ENCODE data around the gene SRSF7. TPM values are rescaled to one million over a fixed set of nuclear protein-coding genes. Genes with fewer than 3 reads are reported as not detected.
"Not testable (repeated sequence)": the region's sequence is repeated elsewhere in the genome, so short reads cannot be mapped to it uniquely, and the experiment has no call there.

Gene SRSF7
- total RNA-seq, 1 donor from 2014 or later = 99.7 TPM

- DNase-seq (no peak), ATAC-seq (peak in 1 of 2 donors; percentile 6)
- H3K4me3 ChIP-seq = no peak overlapping the region
- H3K9me3 ChIP-seq = no peaks in the 10 kb centered on the region
- peaks cover 70% of the 10 kb centered on the region for H3K36me3 ChIP-seq
- H3K4me1 ChIP-seq = peaks cover 43% of the 10 kb centered on the region
- no peaks in the 10 kb centered on the region for H3K27me3 ChIP-seq (ENCODE audit: low read depth)
- intact Hi-C loops (cut with DNase I) = no loop called here
- TF ChIP-seq CTCF (IDR thresholded peaks at IDR 0.05) = no peak
- no peak overlapping the region for H3K27ac ChIP-seq
Measured at GRCh38 chr2:38742797-38743559, 8.2 kb downstream of the SRSF7 start.

- H3K9me3 ChIP-seq = no peaks in the 10 kb centered on the region
- H3K4me3 ChIP-seq = no peak overlapping the region
- H3K4me1 ChIP-seq = peaks cover 42% of the 10 kb centered on the region
- intact Hi-C loops (cut with DNase I) = no loop called here
- TF ChIP-seq CTCF (IDR thresholded peaks at IDR 0.05) = peak; percentile 62
- ATAC-seq (peak; percentile 25 to 30), DNase-seq (no peak)
- H3K27me3 ChIP-seq (ENCODE audit: low read depth) = no peaks in the 10 kb centered on the region
- H3K36me3 ChIP-seq = peaks cover 54% of the 10 kb centered on the region
- peak overlapping the region; percentile 13 for H3K27ac ChIP-seq
Measured at GRCh38 chr2:38740851-38741731, 10.1 kb downstream of the SRSF7 start.

GRCh38 chr2:38739524-38739923 is 11.6 kb downstream of the SRSF7 start:
- intact Hi-C loops (cut with DNase I) = loop anchor here (10.0 kb wide), 1 partner anchor 155 kb away; no protein-coding TSS in a partner anchor
- Histone ChIP-seq H3K4me3 (no peak overlapping the region), H3K27me3 (ENCODE audit: low read depth) (no peaks in the 10 kb centered on the region), H3K4me1 (peaks cover 35% of the 10 kb centered on the region), H3K9me3 (no peaks in the 10 kb centered on the region), H3K36me3 (peaks cover 39% of the 10 kb centered on the region), H3K27ac (no peak overlapping the region)
- no peak for TF ChIP-seq CTCF (IDR thresholded peaks at IDR 0.05)
- DNase-seq (no peak), ATAC-seq (no peak)

GRCh38 chr2:38737925-38738324 is 13.2 kb downstream of the SRSF7 start:
- no peak for DNase-seq
- peaks cover 29% of the 10 kb centered on the region for H3K4me1 ChIP-seq
- H3K36me3 ChIP-seq = peaks cover 33% of the 10 kb centered on the region
- H3K4me3 ChIP-seq = no peak overlapping the region
- no peak for TF ChIP-seq CTCF (IDR thresholded peaks at IDR 0.05)
- H3K27me3 ChIP-seq (ENCODE audit: low read depth) = no peaks in the 10 kb centered on the region
- peak overlapping the region; percentile 67 for H3K27ac ChIP-seq
- intact Hi-C loops (cut with DNase I) = loop anchor here (10.0 kb wide), 1 partner anchor 153 kb away; no protein-coding TSS in a partner anchor
- no peak for ATAC-seq
- H3K9me3 ChIP-seq = no peaks in the 10 kb centered on the region

- peak overlapping the region; percentile 67 for H3K27ac ChIP-seq
- DNase-seq (peak; percentile 62), ATAC-seq (peak; percentile 76 to 77)
- H3K9me3 ChIP-seq; H3K4me3 ChIP-seq; H3K27me3 ChIP-seq (ENCODE audit: low read depth): not testable (repeated sequence)
- intact Hi-C loops (cut with DNase I) = loop anchor here (10.0 kb wide), 1 partner anchor 152 kb away; no protein-coding TSS in a partner anchor
- H3K4me1 ChIP-seq = peaks cover 29% of the 10 kb centered on the region
- H3K36me3 ChIP-seq = peaks cover 33% of the 10 kb centered on the region
Measured at GRCh38 chr2:38737000-38737698, 14.0 kb downstream of the SRSF7 start.
